GM18505 (cell line): Measurements from ENCODE around the gene SH3TC2.

Experiments
- ATAC-seq: cut with Tn5 transposase; IDR thresholded peaks from one replicate; pipeline ENCODE4 v1.9.1; 2021; ENCODE audit not compliant: unreplicated experiment
- POLR2A ChIP-seq: IDR thresholded peaks from 4 replicates; pipeline ENCODE4 v1.6.1; 2011; ENCODE audit warnings: borderline replicate concordance; ENCODE audit not compliant: insufficient read depth, insufficient read length; ENCODE audit errors: extremely low read depth

SH3TC2 gene

GRCh38 chr5:148965511-148966265, 97.2 kb downstream of the SH3TC2 start:
- no peak for ATAC-seq
- TF ChIP-seq POLR2A, result no peak

GRCh38 chr5:148963664-148964063, 99.2 kb downstream of the SH3TC2 start:
- ATAC-seq, result peak; percentile 67
- TF ChIP-seq POLR2A, result no peak

- TF ChIP-seq POLR2A, result no peak
- no peak for ATAC-seq
Observed at GRCh38 chr5:148962761-148963324, 100.0 kb downstream of the SH3TC2 start.

GRCh38 chr5:148962200-148962550, 100.7 kb downstream of the SH3TC2 start:
- TF ChIP-seq POLR2A, result no peak
- no peak for ATAC-seq

- TF ChIP-seq POLR2A, result no peak
- no peak for ATAC-seq
Observed at GRCh38 chr5:148961261-148962199, 101.3 kb downstream of the SH3TC2 start.

GRCh38 chr5:148960070-148960769, 102.6 kb downstream of the SH3TC2 start:
- TF ChIP-seq POLR2A, result no peak
- ATAC-seq, result no peak

- ATAC-seq, result no peak
- no peak for TF ChIP-seq POLR2A
Observed at GRCh38 chr5:148957591-148958202, 105.2 kb downstream of the SH3TC2 start.

GRCh38 chr5:148956477-148957385, 106.1 kb downstream of the SH3TC2 start:
- TF ChIP-seq POLR2A, result no peak
- no peak for ATAC-seq
